K562 (cell line): ENCODE measurements around the gene TMEM131. TPM values are rescaled to one million over a fixed set of nuclear protein-coding genes. Genes with fewer than 3 reads are reported as not detected.

Experiments
- ARID2 ChIP-seq: fragments of 450-650 bp; IDR thresholded peaks from 2 replicates; pipeline ENCODE4 v1.6.1; 2017; ENCODE audit warnings: antibody characterized with exemption, mild to moderate bottlenecking
- BCL6 ChIP-seq: fragments of 250-450 bp; sonication (Bioruptor Pico); IDR thresholded peaks from 2 replicates; pipeline ENCODE4 v1.4.0; 2020
- CHCHD3 ChIP-seq: fragments of 250-450 bp; sonication (Bioruptor Pico); IDR thresholded peaks from 2 replicates; pipeline ENCODE4 v2.1.2; 2022; ENCODE audit warnings: mild to moderate bottlenecking
- CHD2 ChIP-seq: IDR thresholded peaks from 2 replicates; pipeline ENCODE4 v1.6.1; 2011; ENCODE audit warnings: low read depth, low read length
- E2F4 ChIP-seq: sonication (generic); formaldehyde crosslinking; IDR thresholded peaks from 2 replicates; pipeline ENCODE4 v1.8.0; 2022; ENCODE audit warnings: mild to moderate bottlenecking, low read depth, missing genetic modification reagents
- FOXM1 ChIP-seq, 2 experiments: fragments of 450-650 bp in 1 of 2; sonication (generic) in 1 of 2; formaldehyde crosslinking in 1 of 2; IDR thresholded peaks; 2 replicates each; pipeline versions ENCODE4 v1.6.1 to v1.9.0; 2017 to 2022; ENCODE audit warnings: low read depth in 2 of 2, mild to moderate bottlenecking in 2 of 2, missing genetic modification reagents in 1 of 2, moderate library complexity in 1 of 2
- GTF2A2 ChIP-seq: IDR thresholded peaks from 2 replicates; pipeline ENCODE4 v1.6.1; 2016; ENCODE audit warnings: mild to moderate bottlenecking, missing genetic modification characterization, missing compliant biosample characterization
- JUNB ChIP-seq: fragments of 450-650 bp; formaldehyde crosslinking; conservative IDR thresholded peaks from 2 replicates; pipeline ENCODE4 v1.4.0; 2020; ENCODE audit warnings: mild to moderate bottlenecking
- KLF13 ChIP-seq: fragments of 450-650 bp; IDR thresholded peaks from 2 replicates; pipeline ENCODE4 v1.6.1; 2016; ENCODE audit warnings: missing genetic modification characterization, low read depth, mild to moderate bottlenecking, missing compliant biosample characterization, moderate library complexity, borderline replicate concordance
- MBD2 ChIP-seq: sonication (generic); IDR thresholded peaks from 2 replicates; pipeline ENCODE4 v1.6.1; 2016; ENCODE audit warnings: low read depth, borderline replicate concordance
- MECOM ChIP-seq: fragments of 250-450 bp; sonication (Bioruptor Pico); IDR thresholded peaks from 2 replicates; pipeline ENCODE4 v1.8.0; 2022; ENCODE audit warnings: inconsistent platforms
- MYNN ChIP-seq, 2 experiments: sonication (generic); formaldehyde crosslinking in 1 of 2; IDR thresholded peaks; 2 replicates each; pipeline versions ENCODE4 v1.5.0 to v1.6.1; 2016 to 2020; ENCODE audit warnings: antibody characterized with exemption in 1 of 2, missing genetic modification reagents in 1 of 2
- PRMT5 ChIP-seq: sonication (generic); formaldehyde crosslinking; IDR thresholded peaks from 2 replicates; pipeline ENCODE4 v1.5.0; 2020; ENCODE audit warnings: missing genetic modification reagents
- RAD21 ChIP-seq, 2 experiments: fragments of 250-450 bp in 1 of 2; fragments of 450-650 bp in 1 of 2; sonication (Bioruptor Pico) in 1 of 2; formaldehyde crosslinking in 1 of 2; IDR thresholded peaks in 1 of 2; conservative IDR thresholded peaks in 1 of 2; 2 replicates each; pipeline versions ENCODE4 v1.4.0 to v1.8.0; 2020 to 2022; ENCODE audit warnings: mild to moderate bottlenecking in 2 of 2, moderate library complexity in 1 of 2
- RERE ChIP-seq: sonication (generic); formaldehyde crosslinking; IDR thresholded peaks from 2 replicates; pipeline ENCODE4 v1.8.0; 2023; ENCODE audit warnings: missing genetic modification reagents, mild to moderate bottlenecking, borderline replicate concordance
- SOX6 ChIP-seq: fragments of 450-650 bp; IDR thresholded peaks from 2 replicates; pipeline ENCODE4 v1.6.1; 2014; ENCODE audit warnings: mild to moderate bottlenecking
- TARDBP ChIP-seq: fragments of 450-650 bp; IDR thresholded peaks from 2 replicates; pipeline ENCODE4 v1.6.1; 2016
- ZKSCAN8 ChIP-seq: fragments of 200-800 bp; sonication (Bioruptor generic); IDR thresholded peaks from 2 replicates; pipeline ENCODE4 v1.6.1; 2016; ENCODE audit warnings: missing genetic modification characterization, missing compliant biosample characterization
- ZNF140 ChIP-seq: fragments of 250-450 bp; sonication (Bioruptor Pico); IDR thresholded peaks from 2 replicates; pipeline ENCODE4 v1.8.0; 2021; ENCODE audit warnings: moderate library complexity, mild to moderate bottlenecking, inconsistent platforms
- ZNF57 ChIP-seq: fragments of 450-650 bp; formaldehyde crosslinking; IDR thresholded peaks from 2 replicates; pipeline ENCODE4 v1.4.0; 2020; ENCODE audit warnings: mild to moderate bottlenecking, moderate library complexity
- polyA plus RNA-seq, 8 experiments: library from polyadenylated mRNA; depleted of rRNA in 4 of 8; stranded (reverse) in 5 of 8; unstranded in 3 of 8; fragments of >200 nt; fragmentation: Nextera tagmentation in 2 of 8; fragmentation: Illumina TruSeq in 1 of 8; extraction: Ambion mirVana in 2 of 8; extraction: Trizol in 1 of 8; gene quantifications; 2 replicates each; pipeline versions ENCODE4 v1.2.1 to v1.2.3, GENCODE V29; 2011 to 2014; ENCODE audit warnings: inconsistent platforms in 1 of 8, missing spikeins in 1 of 8
- total RNA-seq, 7 experiments: library from RNA; depleted of rRNA in 6 of 7; stranded (reverse); fragments of >200 nt in 6 of 7; fragmentation: Illumina TruSeq in 2 of 7; extraction: Trizol in 2 of 7; gene quantifications; 2 replicates each; pipeline versions ENCODE4 v1.2.1 to v1.2.3, GENCODE V29; 2011 to 2021; ENCODE audit warnings: low replicate concordance in 1 of 7

TMEM131 gene
- total and polyA plus RNA-seq, 9 of the 15 experiments (the other 6 are each of a cell fraction or from before 2014, with no cell fraction given), result 2.5 to 21.1 (median 12.4) TPM

- TF ChIP-seq MECOM (no peak), GTF2A2 (tag) (no peak), PRMT5 (CRISPR knock-in tag) (no peak), TARDBP (no peak), E2F4 (CRISPR knock-in tag) (no peak), ZKSCAN8 (CRISPR knock-in tag) (no peak), JUNB (no peak), RAD21 (CRISPR knock-in tag; conservative IDR thresholded peaks at IDR 0.05 in 1 of 2, IDR thresholded peaks at IDR 0.05 in 1 of 2) (0 out of 4 replicates have a peak, but pooled peaks of 1 of the 2 experiments have one; percentile 7), KLF13 (no peak), CHD2 (peak; percentile 42; the same call in 1 of the 2 replicates), MYNN (IDR thresholded peaks at IDR 0.05) (no peak), MYNN (CRISPR knock-in tag; IDR thresholded peaks at IDR 0.05) (no peak), ARID2 (no peak), SOX6 (no peak), BCL6 (CRISPR knock-in tag) (no peak), RERE (CRISPR knock-in tag) (no peak; the same call in 1 of the 2 replicates), MBD2 (no peak), ZNF57 (CRISPR knock-in tag) (no peak), CHCHD3 (CRISPR knock-in tag) (no peak), ZNF140 (no peak), FOXM1 (IDR thresholded peaks at IDR 0.05; ENCODE audit: low read depth) (no peak), FOXM1 (CRISPR knock-in tag; IDR thresholded peaks at IDR 0.05; ENCODE audit: low read depth) (no peak)
Observed at GRCh38 chr2:97995026-97995733, 568 bp downstream of the TMEM131 start (continued).
